ENCODE measurements around the gene SLC6A3.
"Not testable (repeated sequence)": the region's sequence is repeated elsewhere in the genome, so short reads cannot be mapped to it uniquely, and the experiment has no call there.

Gene SLC6A3

DNA sequence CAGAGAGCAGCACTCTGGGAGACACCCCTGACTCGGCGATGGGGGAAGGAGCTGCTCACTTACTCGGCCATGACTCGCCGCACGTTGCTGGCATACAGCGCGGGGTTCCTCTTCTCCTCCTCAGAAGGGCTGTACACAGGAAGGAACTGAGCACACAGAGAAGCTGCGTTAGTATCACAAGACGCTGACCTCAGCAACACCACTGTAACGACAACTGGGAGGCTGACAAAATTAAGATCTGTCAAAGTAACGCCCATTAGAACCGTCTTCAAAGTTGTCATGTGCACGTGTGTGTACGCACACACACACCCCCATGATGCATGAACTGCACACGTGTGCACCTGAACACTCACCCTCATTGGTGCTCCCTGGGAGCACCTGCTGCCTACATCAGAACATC lies 32.1 kb upstream of the SLC6A3 start:
- no peak for DNase-seq

DNA sequence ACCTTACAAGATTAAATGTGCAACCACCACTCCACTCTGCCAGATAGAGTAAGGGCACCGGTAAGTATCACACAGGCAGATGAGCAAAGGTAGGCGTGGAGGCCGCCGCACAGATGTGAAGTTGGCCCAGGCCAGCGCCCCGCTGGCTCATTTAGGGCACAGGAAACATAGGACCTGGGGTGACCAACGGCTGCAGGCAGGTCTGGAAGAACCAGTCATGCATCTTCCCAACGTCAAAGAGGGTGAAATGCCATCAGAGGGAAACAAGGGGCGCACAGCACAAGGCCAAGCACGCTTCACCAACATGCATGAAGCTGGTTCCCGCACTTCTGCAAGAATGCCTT lies 31.7 kb upstream of the SLC6A3 start:
- no peak for DNase-seq

DNA sequence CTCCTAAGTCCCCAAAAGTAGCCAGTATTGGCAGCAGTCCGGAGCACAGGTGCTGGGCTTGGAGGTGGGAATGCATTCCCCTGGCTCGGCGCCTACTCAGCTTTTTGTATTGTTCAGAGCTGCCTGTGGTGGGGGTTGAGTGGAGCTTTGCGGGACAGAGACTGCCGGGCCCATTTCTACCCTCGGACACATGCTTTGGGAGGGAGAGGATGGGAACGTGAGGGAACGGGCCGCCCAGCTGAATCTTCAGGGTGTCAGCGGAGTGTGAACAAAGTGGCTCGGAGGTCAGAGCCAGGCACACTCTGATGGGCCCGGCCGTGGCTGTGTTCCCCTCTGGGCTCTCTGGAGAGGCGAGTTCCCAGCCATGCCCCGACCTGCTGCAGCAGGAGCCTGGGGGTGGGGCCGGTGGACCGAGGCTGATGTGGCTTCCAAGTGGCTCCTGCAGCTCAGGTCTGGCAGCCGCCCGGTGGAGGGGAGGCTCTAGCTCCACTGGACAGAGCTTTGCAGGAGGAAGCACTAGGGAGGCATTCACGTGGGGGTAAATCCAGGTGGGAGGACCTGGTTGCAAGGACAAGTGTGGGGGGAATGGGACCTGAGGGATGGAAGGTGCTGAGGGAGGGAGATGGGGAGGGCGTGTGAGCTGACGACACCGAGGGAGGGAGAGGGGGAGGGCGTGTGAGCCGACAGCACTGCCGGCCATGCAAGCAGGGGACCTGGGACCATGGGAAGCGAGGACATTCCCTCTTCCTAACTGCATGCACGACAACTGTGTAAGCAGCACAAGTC lies 31.1 kb upstream of the SLC6A3 start:
- DNase-seq, result no peak

DNA sequence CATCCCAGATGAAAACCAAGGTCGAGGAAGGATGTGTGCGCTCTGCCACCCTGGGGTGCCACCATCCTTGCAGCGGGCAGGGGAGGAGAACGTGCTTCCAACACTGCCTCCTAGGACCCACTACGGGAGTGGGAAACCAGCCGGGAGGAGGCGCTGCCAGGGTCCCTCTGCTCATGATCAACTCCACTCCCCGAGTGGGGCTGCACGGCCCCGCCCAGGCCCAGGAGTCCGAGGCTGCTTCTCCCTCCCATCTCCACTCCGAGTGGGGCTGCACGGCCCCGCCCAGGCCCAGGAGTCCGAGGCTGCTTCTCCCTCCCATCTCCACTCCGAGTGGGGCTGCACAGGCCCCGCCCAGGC lies 30.3 kb upstream of the SLC6A3 start:
- not testable (repeated sequence) for DNase-seq

DNA sequence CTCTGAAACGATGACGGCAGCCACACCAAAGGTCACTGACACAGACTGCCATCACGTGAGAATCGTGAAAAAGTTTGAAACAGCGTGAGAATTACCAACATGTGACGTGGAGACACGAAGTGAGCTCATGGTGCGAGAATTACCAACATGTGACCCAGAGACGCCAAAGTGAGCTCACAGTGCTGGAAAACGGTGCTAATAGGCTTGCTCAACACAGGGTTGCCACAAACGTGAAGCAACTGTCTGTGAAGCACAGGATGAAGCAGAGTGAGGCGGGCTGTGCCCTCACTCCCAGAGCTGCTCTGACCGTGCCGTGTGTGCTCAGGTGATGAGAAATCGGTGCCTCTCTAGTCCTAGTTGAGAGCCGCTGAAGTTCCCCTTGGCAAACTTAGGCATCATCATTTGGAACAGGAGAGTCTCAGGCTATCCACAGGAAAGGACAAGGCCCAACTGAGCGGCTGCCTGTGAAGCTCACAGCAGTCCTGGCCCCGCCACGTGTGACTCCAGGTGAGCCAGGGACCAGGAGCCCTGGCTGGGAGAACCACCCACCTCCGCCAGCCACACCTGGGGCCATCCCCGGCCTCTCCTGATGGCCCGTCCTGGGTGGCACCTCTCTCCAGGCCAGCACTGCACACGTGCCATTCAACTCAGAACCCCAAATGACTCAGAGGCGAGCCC lies 29.8 kb upstream of the SLC6A3 start:
- no peak for DNase-seq

DNA sequence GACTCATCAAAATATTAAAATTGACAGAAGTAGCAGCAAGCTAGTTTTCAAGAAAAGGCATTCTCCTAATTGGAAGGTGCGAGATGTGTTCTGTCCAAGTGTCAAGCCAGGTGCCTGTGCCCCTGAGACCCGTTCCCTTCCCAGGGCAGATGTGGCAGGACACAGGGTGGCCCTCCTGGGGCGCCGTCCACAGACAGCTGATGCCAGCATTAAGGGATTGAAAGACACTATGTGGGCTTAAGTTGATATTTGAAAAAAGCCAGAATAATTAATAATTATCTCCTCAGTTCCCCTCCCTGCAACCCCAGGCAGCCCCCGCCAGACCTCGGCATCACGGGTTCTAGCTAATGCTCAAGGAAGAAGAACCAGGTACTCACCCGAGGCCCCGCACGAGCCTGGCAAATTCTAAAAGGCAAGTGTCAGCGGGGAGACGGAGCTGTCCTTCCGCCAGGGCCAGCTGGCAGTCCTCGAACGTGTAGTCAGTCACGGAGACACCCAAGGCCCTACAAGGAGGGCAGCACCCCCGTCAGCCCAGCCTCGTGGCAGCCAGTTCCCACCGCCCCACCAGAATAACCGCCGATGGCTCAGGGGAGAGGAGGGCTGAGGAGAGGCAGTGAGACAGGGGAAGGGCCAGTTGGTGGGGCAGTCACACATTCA lies 29.1 kb upstream of the SLC6A3 start:
- no peak for DNase-seq

DNA sequence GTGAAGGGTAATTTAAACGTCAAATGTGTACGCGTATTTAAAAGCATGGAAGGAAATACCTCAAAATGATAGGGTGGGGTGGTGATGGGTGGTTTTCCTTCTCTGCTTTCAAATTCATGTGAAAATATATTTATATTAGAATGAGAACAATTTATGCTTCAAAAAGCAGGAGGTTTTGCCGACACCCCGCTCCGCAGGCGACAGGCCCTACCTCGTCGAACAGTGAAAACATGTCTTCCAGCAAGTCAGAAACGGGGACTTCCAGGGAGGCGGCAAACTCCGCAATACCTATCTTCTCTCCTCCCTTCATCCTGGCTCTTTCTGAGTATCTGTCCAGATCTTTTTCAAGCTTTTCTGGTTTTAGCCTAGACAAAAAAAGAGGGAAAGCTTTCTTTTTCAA lies 28.5 kb upstream of the SLC6A3 start:
- DNase-seq, result no peak

DNA sequence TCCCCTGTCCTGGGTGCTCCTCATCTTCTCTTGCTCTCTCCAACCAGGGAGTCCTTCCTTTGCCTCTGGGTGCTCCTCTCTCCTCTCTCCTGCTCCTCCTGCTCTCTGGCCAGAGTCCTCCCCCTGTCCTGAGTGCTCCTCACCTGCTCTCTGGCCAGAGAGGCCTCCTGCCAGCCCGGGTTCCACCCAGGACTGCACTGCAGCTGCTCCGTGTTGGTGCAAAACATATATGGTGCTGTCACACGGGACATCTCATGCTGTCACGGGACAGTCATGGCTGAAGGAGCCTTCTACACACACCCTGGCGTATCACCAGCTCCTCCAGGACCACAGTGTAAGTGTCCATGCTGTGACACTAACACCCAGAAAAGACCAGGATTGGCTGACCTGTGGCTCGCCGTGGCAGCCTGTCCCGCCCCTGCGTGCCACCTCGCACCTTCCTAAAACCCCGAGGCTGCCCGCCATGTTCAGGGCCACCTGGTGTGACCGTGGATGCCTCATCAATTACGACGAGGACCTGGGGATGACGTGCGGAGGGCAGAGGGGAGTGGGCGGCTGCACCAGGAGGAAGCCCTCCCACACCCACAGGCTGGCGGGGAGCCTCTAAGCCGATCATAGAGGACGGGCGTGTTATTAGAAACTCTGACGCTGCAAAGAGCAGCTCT lies 27.9 kb upstream of the SLC6A3 start:
- no peak for DNase-seq

DNA sequence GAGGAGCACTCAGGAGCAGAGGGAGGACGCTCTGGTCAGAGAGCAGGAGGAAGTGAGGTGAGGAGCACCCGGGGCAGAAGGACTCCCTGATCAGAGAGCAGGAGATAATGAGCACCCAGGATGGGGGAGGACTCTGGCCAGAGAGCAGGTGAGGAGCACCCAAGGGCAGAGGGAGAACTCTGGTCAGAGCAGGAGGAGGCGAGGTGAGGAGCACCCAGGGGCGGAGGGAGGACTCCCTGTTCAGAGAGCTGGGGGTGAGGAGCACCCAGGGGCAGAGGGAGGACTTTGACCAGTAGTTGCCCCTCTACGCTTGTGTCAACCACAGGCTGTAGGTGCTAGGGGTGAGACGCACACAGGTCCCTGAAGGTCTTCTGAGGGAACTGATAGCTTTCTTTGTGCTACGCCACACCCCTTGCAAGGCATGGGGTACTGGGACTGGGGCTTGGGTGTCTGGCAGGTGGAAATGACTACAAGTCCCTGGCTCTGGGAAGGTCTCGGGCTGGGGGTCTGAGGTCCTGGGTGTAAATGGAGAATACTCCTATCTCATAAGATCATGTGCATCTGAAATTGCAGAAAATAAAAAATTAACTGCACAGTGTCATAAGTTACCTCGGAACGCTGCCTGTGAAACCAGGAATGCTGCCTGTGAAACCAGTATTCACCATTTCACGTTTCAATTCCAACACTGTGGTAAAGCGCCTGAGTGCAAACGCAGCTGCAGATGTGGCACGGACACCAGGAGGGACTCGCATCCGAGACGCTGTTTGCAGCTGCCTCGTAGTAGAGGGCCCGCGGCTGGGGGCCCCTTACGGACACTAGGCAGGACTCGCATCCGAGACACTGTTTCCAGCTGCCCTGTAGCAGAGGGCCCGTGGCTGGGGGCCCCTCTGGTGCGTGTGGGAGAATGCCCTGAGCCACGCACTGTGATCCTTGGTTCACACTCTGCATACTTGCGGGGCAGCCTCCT lies 27.0 kb upstream of the SLC6A3 start:
- no peak for DNase-seq

DNA sequence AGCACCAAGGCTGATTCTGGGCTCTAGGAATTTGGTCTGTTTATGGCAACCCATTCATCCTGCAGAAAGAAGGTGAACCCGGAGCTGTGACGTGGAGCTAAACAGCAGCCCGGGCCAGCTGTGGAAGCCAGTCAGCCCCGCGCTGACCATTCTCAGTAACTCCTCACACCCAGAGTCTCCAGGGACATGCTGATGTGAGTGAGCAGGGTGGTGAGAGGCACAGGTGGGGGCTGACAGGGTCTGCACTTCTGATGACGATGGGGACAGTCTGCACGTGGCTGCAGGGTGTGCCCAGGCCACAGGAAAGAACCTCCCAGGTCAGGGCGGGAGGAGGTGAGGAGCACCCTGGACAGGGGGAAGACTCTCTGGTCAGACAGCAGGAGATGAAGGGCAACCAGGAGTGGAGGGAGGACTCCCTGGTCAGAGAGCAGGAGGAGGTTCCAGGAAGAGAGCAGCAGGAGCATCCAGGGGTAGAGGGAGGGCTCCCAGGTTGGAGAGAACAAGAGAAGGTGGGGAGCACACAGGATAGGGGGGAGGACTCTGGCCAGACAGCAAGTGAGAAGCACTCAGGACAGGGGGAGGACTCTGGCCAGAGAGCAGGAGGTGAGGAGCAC lies 26.1 kb upstream of the SLC6A3 start:
- no peak for DNase-seq

DNA sequence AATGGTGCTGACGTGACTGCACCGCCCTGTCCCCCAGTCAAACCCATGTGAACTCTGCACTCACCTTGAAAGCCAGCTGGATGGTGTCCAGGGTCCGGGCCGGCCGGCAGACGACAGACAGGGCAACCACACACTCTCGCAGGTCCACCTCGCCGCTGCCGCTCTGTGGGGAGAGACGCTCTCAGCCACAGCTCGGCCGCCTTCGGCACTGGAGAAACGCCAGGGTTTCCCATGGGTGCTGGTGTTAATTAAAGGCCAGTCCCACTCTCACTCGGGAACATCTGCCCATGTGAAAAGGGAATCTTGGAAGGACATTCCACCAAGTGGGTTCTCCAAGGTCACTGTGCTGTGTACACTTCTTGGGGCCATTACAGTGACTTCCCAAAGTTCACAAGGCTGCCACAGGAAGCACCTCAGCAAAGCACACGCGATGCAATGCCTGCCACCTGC lies 25.5 kb upstream of the SLC6A3 start:
- no peak for DNase-seq

DNA sequence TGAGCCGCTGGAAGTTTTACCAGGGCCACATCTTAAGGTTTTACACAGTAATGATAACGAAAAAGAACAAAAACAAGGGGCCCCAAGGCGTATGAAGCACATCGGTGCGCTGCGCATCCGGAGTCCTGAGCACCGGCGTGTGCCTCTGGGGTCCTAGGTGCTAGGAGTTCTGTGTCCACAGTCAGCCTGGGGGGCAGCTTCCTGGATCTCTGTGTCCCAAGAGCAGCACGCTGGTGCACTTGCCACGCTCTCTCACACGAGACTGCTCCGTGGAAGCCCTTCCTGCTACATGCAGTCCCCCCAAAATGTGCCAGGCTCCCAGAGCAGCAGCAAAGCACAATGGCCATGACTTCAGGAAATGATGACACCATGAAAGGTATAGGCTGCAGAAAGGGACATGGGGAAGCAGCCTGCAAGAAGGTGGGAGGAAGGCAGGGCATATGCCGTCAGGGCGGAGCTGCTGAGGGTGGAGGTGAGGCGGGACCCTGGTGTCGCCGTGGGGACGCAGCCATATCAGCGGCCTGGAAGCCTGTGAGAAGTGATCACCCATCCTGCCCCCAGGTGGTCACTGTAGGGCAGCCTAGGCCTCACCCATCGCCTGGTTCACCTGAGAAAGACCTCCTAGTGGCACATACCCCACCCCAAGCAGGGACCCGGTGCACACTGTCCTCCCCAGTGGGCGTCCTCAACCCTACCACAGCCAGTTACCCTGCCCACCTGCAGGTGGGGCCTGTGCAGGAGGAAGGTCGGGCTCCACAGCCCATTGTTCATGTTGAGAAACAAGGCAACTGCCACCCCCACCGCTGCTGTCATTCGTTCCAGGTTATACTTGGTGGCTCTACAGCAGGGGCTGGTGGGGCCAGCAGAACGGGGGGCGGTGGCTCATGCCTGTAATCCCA lies 23.6 kb upstream of the SLC6A3 start:
- no peak for DNase-seq

DNA sequence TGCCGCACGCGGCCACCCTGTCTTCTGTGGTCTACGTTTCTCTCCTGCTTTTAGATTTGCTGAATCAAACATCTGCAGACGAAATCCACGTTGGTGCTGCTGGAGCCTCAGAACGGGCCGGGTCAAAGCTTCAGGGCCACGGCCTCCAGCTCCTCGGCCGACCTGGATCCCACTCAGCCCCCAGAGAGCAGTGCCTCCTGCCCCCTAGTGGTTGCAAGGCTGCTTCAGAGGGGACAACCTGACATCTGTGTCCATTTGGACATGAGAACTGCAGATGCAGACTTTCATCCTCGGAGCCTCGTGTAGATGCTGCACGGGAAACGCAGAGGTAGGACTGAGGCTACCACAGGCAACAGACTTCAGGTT lies 23.0 kb upstream of the SLC6A3 start:
- no peak for DNase-seq

DNA sequence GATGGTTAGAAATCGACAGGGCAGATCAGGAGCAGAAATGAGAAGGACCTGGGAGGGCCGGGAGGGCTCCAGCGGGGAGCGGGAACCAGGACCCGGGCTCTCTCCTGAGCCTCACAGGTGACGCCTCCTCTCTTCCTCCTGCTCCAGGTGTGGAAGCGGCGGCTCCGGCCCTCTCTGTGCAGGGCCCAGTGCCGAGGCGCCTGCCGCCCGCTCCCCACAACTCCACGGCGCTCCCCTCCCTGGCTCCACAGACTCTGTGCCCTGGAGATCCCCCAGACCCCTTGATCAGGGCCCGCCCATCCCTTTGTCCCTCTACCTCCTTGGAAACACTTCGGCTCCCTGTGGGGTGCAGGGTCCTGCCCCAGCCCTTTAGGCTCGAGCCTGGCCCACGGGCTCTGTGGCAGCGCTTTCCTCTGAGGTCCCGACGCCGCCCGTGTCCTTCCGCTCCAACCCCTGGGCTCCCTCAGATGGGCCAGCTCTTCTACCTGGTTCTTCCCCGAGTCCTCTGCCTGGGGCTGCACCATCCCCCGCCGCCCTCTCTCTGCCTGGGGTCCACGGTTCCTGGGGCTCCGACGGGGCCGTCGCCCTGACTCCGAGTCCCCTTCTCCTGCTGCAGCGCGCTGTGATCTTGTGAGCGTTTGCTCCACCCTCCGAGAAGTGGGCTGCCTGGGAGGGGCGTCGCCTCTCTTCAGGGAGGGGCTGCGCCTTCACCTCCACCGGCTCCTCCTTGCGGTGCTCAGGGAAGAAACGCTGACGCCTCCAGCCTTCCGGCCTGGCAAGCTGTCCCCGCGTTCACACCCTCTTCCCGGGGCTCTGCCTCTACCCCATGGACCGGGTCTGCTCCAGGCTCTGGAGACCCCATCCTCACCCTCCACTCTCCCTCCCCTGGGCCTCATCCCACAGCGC lies 22.4 kb upstream of the SLC6A3 start:
- DNase-seq, result no peak

DNA sequence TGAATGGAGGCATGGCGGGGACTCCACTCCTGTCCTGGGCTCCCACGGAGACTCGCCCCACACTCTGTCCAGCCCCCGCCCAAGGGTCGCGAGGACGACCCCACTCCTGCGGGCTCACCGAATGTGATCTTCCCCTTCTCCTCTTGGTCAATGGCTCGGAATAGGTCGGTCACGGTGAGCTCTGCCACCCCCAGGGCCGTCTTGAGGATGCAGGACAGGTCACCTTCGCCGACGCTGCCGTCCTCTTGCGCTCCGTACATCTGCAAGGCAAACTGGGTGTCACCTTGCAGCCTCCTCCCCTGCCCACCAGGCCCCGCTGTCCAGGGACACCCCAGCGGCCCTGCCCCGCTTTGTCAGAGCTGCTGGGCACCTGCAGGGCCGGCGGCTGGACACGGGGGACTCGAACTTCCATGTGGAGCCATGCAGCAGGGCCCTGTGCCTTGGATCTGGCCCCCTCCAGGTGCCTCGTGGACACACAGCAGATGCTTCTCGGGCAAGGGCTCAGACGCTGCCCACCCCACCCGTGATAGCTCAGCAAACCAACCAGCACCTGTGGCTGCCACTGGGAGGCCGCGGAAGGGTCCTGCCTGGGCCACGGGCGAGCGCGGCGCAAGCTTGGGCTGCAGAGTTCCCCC lies 21.5 kb upstream of the SLC6A3 start:
- no peak for DNase-seq

DNA sequence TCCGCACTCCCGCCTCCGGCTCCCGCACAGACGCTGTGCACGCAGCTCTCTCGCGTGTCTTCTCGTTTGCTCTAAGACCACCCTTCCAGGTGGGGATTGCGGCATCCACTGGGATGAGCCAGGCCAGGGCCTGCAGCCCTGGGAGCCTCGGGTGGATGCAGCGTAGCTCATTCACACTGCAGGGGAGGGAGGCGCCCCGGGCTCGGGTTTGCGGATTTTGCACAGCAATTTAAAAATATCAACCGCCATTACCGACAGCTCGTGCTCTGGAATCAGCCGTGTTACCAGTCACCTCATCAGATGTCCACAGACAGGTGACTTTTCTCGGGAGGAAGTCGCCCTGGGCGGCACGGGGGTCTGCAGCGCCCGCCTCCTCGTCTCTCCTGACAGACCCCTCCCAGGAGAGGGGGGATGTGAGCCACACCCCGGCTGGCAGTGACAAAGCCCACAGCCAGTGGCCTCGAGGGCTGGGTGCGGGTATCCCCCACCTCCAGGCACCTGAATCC lies 20.8 kb upstream of the SLC6A3 start:
- no peak for DNase-seq

DNA sequence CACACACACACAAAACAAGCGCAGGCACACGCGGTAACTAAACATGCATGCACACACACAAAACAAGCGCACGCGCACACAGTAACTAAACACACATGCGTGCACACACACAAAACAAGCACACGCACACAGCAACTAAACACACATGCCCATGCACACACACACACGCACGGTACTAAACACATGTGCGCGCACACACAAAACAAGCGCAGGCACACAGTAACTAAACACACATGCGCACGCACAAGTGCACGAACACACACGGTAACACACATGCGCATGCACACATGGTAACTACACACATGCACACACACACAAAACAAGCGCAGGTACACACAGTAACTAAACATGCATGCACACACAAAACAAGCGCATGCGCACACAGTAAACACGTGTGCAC lies 19.9 kb upstream of the SLC6A3 start:
- no peak for DNase-seq

DNA sequence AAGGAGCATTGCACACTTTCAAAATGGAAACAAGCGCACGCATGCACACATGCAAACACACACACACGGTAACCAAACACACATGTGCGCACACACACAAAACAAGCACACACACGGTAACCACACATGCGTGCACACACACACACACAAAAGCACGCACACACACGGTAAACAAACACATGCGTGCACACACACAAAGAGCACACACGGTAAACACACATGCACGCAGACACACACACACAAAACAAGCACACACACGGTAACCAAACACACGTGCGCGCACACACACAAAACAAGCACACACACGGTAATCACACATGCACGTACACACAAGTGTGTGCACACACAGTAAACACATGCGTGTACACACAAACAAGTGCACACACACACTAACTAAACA lies 19.3 kb upstream of the SLC6A3 start:
- DNase-seq, result no peak

DNA sequence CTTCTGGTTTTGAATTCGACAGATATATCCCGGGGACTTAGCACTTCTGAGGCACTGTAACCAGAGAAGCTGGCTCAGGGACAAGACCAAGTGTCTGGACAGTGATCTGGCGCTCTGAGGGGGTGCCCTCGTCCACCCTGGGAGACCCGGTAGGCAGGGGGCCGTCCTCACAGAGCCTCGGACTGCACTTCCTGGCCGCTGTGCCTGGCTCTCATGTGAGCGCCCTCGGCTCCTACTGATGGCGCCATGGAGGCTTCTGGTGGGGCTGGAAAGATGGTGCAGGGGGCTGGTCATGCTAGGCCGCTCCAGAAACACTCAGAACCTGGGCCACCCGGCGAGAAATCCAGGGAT lies 18.8 kb upstream of the SLC6A3 start:
- DNase-seq, result no peak

Data from NCI-H187 (cell line).